Vagina (tissue), 2 donors: ENCODE results near the gene PLEKHH1. TPM values are rescaled to one million over a fixed set of nuclear protein-coding genes. Genes with fewer than 3 reads are reported as not detected.

Experiments used
- DNase-seq, 2 donors: peaks; one replicate each; pipeline ENCODE4 v3.0.0-alpha.2; 2017; ENCODE audit errors: extremely low spot score in 2 of 2
- H3K27ac ChIP-seq: fragments of 200-600 bp; sonication (generic); one replicate; pipeline ENCODE4 v1.5.1; 2019
- H3K27me3 ChIP-seq: fragments of 200-600 bp; sonication (generic); one replicate; pipeline ENCODE4 v1.5.1; 2019
- H3K36me3 ChIP-seq, 2 donors: fragments of 200-600 bp; sonication (generic); one replicate each; pipeline ENCODE4 v1.5.1; 2017 to 2019
- H3K4me1 ChIP-seq: fragments of 200-600 bp; sonication (generic); one replicate; pipeline ENCODE4 v1.5.1; 2019
- H3K4me3 ChIP-seq, 2 donors: fragments of 200-600 bp; sonication (generic); 1 replicate in 1 of 2; 2 replicates in 1 of 2; pipeline ENCODE4 v1.5.1; 2016 to 2019
- H3K9me3 ChIP-seq: fragments of 200-600 bp; sonication (generic); one replicate; pipeline ENCODE4 v1.5.1; 2019
- CTCF ChIP-seq, 3 experiments: fragments of 450-650 bp in 2 of 3; fragments of 200-600 bp in 1 of 3; sonication (generic) in 1 of 3; IDR thresholded peaks; one replicate each; pipeline ENCODE4 v1.5.1; 2017 to 2019; ENCODE audit warnings: antibody characterized with exemption in 3 of 3, mild to moderate bottlenecking in 2 of 3, moderate library complexity in 2 of 3
- POLR2A ChIP-seq, 2 donors: fragments of 450-650 bp; IDR thresholded peaks; one replicate each; pipeline ENCODE4 v1.6.1; 2017; ENCODE audit warnings: antibody characterized with exemption in 2 of 2, mild to moderate bottlenecking in 2 of 2, moderate library complexity in 2 of 2
- POLR2AphosphoS5 ChIP-seq, 2 donors: sonication (generic); formaldehyde crosslinking; IDR thresholded peaks; one replicate each; pipeline ENCODE4 v1.9.0; 2017; ENCODE audit warnings: antibody characterized with exemption in 2 of 2, mild to moderate bottlenecking in 2 of 2, low read depth in 1 of 2; ENCODE audit not compliant: insufficient read depth in 1 of 2
- intact Hi-C: fragments of 100-400 bp; cut with DNase I; formaldehyde crosslinking; loops from one replicate; pipeline ENCODE4 v1.15.1; 2023
- small RNA-seq: library from RNA; depleted of rRNA; stranded (forward); fragments of <200 nt; gene quantifications from one replicate; pipeline ENCODE3, GENCODE V24; 2016
- total RNA-seq: library from RNA; depleted of rRNA; stranded (reverse); fragments of >200 nt; gene quantifications from one replicate; pipeline ENCODE4 v1.2.3, GENCODE V29; 2016

The PLEKHH1 gene
- total RNA-seq, 1 donor from 2014 or later = 2.5 TPM

GRCh38 chr14:67633451-67634147, 100.5 kb downstream of the PLEKHH1 start:
- no peak for DNase-seq
- no peak overlapping the region for H3K4me3 ChIP-seq
- intact Hi-C loops = no loop called here
- no peak for TF ChIP-seq POLR2AphosphoS5 (IDR thresholded peaks at IDR 0.05; ENCODE audit: insufficient read depth in 1 of 2, low read depth in 1 of 2)
- TF ChIP-seq CTCF (IDR thresholded peaks at IDR 0.05) = no peak
- TF ChIP-seq POLR2A (IDR thresholded peaks at IDR 0.05) = no peak
- no peaks in the 10 kb centered on the region for H3K36me3 ChIP-seq
- H3K9me3 ChIP-seq = no peaks in the 10 kb centered on the region
- no peaks in the 10 kb centered on the region for H3K4me1 ChIP-seq
- no peaks in the 10 kb centered on the region for H3K27me3 ChIP-seq
- H3K27ac ChIP-seq = no peak overlapping the region

- no peaks in the 10 kb centered on the region for H3K9me3 ChIP-seq
- TF ChIP-seq CTCF (IDR thresholded peaks at IDR 0.05) = no peak
- TF ChIP-seq POLR2A (IDR thresholded peaks at IDR 0.05) = no peak
- TF ChIP-seq POLR2AphosphoS5 (IDR thresholded peaks at IDR 0.05; ENCODE audit: insufficient read depth in 1 of 2, low read depth in 1 of 2) = no peak
- DNase-seq = no peak
- no peak overlapping the region for H3K4me3 ChIP-seq
- H3K27ac ChIP-seq = no peak overlapping the region
- intact Hi-C loops = no loop called here
- H3K27me3 ChIP-seq = no peaks in the 10 kb centered on the region
- no peaks in the 10 kb centered on the region for H3K36me3 ChIP-seq
- no peaks in the 10 kb centered on the region for H3K4me1 ChIP-seq
These were observed 103.3 kb downstream of the PLEKHH1 start for GRCh38 chr14:67636361-67636919.

GRCh38 chr14:67638642-67639041, 105.6 kb downstream of the PLEKHH1 start:
- DNase-seq = no peak
- H3K4me1 ChIP-seq = no peaks in the 10 kb centered on the region
- TF ChIP-seq POLR2AphosphoS5 (IDR thresholded peaks at IDR 0.05; ENCODE audit: insufficient read depth in 1 of 2, low read depth in 1 of 2) (no peak), CTCF (IDR thresholded peaks at IDR 0.05) (no peak), POLR2A (IDR thresholded peaks at IDR 0.05) (no peak)
- H3K27me3 ChIP-seq = no peaks in the 10 kb centered on the region
- no peaks in the 10 kb centered on the region for H3K36me3 ChIP-seq
- H3K27ac ChIP-seq = no peak overlapping the region
- H3K4me3 ChIP-seq = no peak overlapping the region
- intact Hi-C loops = no loop called here
- H3K9me3 ChIP-seq = no peaks in the 10 kb centered on the region

Small RNA genes lying within 50 kb of the gene (small RNA-seq; reads per million reads assigned to genes)
- not detected for gene AL132640.3
- gene RF00019 = not detected

Other genes starting within 250 kb of the PLEKHH1 start
- 23.8 TPM for gene ATP6V1D, start 173.5 kb upstream of the PLEKHH1 start, total RNA-seq
- 30.4 TPM for gene EIF2S1, start 173.0 kb upstream of the PLEKHH1 start, total RNA-seq
- gene PLEK2, start 121.1 kb upstream of the PLEKHH1 start, total RNA-seq = 4.4 TPM
- gene TMEM229B, start 44.6 kb upstream of the PLEKHH1 start, total RNA-seq = 9.8 TPM
- gene PIGH, start 67.0 kb downstream of the PLEKHH1 start, total RNA-seq = 24.1 TPM
- gene ARG2, start 86.6 kb downstream of the PLEKHH1 start, total RNA-seq = 14.2 TPM
- 62.1 TPM for gene VTI1B, start 141.3 kb downstream of the PLEKHH1 start, total RNA-seq
- gene RDH11, start 162.5 kb downstream of the PLEKHH1 start, total RNA-seq = 44.0 TPM
- gene RDH12, start 168.6 kb downstream of the PLEKHH1 start, total RNA-seq = 15.0 TPM